Testis (tissue), 2 donors: ENCODE results near the gene RAB6B.

Experiments
- POLR2A ChIP-seq: fragments of 450-650 bp; IDR thresholded peaks from one replicate; pipeline ENCODE4 v1.6.1; 2017; ENCODE audit warnings: antibody characterized with exemption, mild to moderate bottlenecking, moderate library complexity
- TF ChIP-seq, protein P1 (sequence below), 3 experiments: fragments of 450-650 bp in 2 of 3; fragments of 200-600 bp in 1 of 3; sonication (generic) in 1 of 3; IDR thresholded peaks; one replicate each; pipeline ENCODE4 v1.5.1; 2016 to 2019; ENCODE audit warnings: antibody characterized with exemption in 3 of 3, mild to moderate bottlenecking in 2 of 3, moderate library complexity in 1 of 3

DNA sequence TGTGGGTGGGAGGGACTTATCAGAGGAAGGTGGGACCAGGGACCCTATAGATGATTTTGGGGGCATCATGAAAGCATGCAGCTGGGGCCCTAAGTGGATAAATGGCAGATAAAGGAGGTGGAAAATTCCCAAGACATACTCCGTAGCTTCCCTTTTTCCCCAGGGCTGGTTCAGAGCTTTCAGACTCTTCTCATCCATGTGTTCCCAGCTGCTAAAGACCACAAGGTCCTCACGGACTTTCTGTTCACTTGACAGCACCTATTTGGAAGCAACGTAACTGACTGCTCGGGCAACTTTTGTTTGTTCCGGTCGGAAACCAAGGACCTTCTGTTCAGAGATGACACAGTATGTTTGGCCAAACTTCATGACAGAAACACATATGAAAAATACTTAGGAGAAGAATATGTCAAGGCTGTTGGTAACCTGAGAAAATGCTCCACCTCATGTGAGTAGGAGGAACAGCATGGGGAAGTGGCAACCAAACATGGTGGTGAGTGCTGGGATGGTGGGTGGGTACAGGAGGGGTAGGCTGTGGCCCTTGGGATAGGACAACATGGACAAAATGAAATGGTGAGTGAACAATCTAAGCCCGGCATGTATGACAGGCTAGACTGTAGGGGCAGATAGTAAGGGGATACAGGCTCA, 118.8 kb downstream of the RAB6B start:
- TF ChIP-seq, protein P1, sequence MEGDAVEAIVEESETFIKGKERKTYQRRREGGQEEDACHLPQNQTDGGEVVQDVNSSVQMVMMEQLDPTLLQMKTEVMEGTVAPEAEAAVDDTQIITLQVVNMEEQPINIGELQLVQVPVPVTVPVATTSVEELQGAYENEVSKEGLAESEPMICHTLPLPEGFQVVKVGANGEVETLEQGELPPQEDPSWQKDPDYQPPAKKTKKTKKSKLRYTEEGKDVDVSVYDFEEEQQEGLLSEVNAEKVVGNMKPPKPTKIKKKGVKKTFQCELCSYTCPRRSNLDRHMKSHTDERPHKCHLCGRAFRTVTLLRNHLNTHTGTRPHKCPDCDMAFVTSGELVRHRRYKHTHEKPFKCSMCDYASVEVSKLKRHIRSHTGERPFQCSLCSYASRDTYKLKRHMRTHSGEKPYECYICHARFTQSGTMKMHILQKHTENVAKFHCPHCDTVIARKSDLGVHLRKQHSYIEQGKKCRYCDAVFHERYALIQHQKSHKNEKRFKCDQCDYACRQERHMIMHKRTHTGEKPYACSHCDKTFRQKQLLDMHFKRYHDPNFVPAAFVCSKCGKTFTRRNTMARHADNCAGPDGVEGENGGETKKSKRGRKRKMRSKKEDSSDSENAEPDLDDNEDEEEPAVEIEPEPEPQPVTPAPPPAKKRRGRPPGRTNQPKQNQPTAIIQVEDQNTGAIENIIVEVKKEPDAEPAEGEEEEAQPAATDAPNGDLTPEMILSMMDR (IDR thresholded peaks at IDR 0.05): no peak
- TF ChIP-seq POLR2A: no peak
